Right lobe of liver (tissue), 4 donors: ENCODE data around the gene EXT2.

Experiments
- POLR2A ChIP-seq: fragments of 450-650 bp; IDR thresholded peaks from one replicate; pipeline ENCODE4 v1.6.1; 2017; ENCODE audit warnings: antibody characterized with exemption, mild to moderate bottlenecking
- TF ChIP-seq, protein P1 (sequence below), 4 donors: fragments of 200-600 bp in 3 of 4; fragments of 450-650 bp in 1 of 4; IDR thresholded peaks; one replicate each; pipeline versions ENCODE4 v1.5.1 to v1.8.0; 2016 to 2022; ENCODE audit warnings: antibody characterized with exemption in 4 of 4, mild to moderate bottlenecking in 2 of 4
- donor health status: DM: no; HTN: no; CAD: no.
- donor health status: DM: no; HTN: no; CAD: no.
- donor health status: DM: no; HTN: yes; CAD: no.

DNA sequence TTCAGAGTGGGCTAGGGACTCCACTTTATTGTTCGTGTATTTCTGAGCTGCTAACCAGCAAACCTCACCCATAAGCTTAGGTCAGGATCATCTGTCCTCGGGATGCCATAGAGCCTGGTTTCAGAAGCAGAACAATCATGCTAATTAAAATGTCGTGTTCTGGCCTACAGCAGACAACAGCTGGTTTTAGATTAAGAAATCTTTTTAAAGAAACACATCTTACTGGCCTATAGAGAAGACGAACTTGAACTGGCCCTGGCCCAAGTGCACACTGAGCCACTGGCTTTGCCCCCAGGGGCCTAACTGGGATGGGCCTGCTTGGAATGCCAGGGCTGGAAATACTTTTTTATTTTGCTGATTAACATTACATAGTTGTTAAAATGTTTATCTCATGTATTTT lies 151.2 kb downstream of the EXT2 start:
- TF ChIP-seq, protein P1, sequence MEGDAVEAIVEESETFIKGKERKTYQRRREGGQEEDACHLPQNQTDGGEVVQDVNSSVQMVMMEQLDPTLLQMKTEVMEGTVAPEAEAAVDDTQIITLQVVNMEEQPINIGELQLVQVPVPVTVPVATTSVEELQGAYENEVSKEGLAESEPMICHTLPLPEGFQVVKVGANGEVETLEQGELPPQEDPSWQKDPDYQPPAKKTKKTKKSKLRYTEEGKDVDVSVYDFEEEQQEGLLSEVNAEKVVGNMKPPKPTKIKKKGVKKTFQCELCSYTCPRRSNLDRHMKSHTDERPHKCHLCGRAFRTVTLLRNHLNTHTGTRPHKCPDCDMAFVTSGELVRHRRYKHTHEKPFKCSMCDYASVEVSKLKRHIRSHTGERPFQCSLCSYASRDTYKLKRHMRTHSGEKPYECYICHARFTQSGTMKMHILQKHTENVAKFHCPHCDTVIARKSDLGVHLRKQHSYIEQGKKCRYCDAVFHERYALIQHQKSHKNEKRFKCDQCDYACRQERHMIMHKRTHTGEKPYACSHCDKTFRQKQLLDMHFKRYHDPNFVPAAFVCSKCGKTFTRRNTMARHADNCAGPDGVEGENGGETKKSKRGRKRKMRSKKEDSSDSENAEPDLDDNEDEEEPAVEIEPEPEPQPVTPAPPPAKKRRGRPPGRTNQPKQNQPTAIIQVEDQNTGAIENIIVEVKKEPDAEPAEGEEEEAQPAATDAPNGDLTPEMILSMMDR (IDR thresholded peaks at IDR 0.05) = no peak
- no peak for TF ChIP-seq POLR2A
